KMS-11 (cell line): ENCODE data around the gene PARD3B.

ENCODE experiments used
- H2AFZ ChIP-seq: fragments of 200-600 bp; sonication (generic); 2 replicates; pipeline ENCODE4 v1.6.1; 2016; ENCODE audit warnings: antibody characterized with exemption, mixed run types, low read depth
- H3K27ac ChIP-seq: fragments of 200-600 bp; sonication (generic); 2 replicates; pipeline ENCODE4 v1.6.1; 2016; ENCODE audit warnings: mild to moderate bottlenecking, mixed run types
- H3K27me3 ChIP-seq: fragments of 200-600 bp; sonication (generic); 2 replicates; pipeline ENCODE4 v1.6.1; 2017; ENCODE audit warnings: mild to moderate bottlenecking, low read depth, mixed run types, moderate library complexity; ENCODE audit not compliant: insufficient read depth
- H3K36me3 ChIP-seq: fragments of 200-600 bp; sonication (generic); 2 replicates; pipeline ENCODE4 v1.6.1; 2017; ENCODE audit warnings: mild to moderate bottlenecking, mixed run types; ENCODE audit not compliant: insufficient read depth
- H3K4me1 ChIP-seq: fragments of 200-600 bp; sonication (generic); 2 replicates; pipeline ENCODE4 v1.6.1; 2016; ENCODE audit warnings: mild to moderate bottlenecking, low read depth, mixed run types; ENCODE audit not compliant: poor library complexity, severe bottlenecking
- H3K4me2 ChIP-seq: fragments of 200-600 bp; sonication (generic); 2 replicates; pipeline ENCODE4 v1.7.0; 2016; ENCODE audit warnings: mild to moderate bottlenecking, mixed run types
- H3K4me3 ChIP-seq: fragments of 200-600 bp; sonication (generic); IDR thresholded peaks from 2 replicates; pipeline ENCODE4 v1.6.1; 2017; ENCODE audit warnings: low read depth, low read length, mixed read lengths; ENCODE audit not compliant: insufficient read depth
- H3K79me2 ChIP-seq: fragments of 200-600 bp; sonication (generic); 2 replicates; pipeline ENCODE4 v1.6.1; 2016; ENCODE audit warnings: low read depth, mixed run types; ENCODE audit not compliant: insufficient read depth
- H3K9ac ChIP-seq: fragments of 200-600 bp; sonication (generic); 2 replicates; pipeline ENCODE4 v1.6.1; 2016; ENCODE audit warnings: mild to moderate bottlenecking, mixed run types
- H4K20me1 ChIP-seq: fragments of 200-600 bp; sonication (generic); 2 replicates; pipeline ENCODE4 v1.6.1; 2016; ENCODE audit warnings: mild to moderate bottlenecking, mixed run types; ENCODE audit not compliant: insufficient read depth
- CTCF ChIP-seq: fragments of 200-600 bp; sonication (generic); conservative IDR thresholded peaks from 2 replicates; pipeline ENCODE4 v1.6.1; 2017; ENCODE audit warnings: low read depth, mild to moderate bottlenecking, antibody characterized with exemption, low read length, moderate library complexity, mixed read lengths

The PARD3B gene

DNA sequence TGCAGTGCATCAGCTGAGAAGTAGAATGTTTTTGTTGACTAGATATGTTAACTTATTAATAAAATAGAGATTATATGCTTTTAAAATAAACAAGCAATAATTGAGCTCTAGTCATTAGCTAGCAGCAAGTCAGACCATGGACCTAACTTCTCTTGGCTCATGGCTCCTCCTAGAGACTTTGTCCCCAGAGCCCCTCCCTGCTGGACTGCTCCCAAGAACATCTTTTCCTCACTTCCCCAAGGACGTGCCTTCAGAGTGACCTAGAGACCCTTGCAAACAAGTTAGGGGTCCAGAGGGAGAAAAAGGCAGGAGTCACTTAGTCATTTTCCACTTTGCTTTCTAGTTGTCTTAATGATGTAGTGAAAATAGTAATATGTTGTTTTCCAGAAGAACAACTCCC lies 824.5 kb downstream of the PARD3B start:
- Histone ChIP-seq H3K27ac (no peak overlapping the region), H3K27me3 (no peaks in the 10 kb centered on the region), H3K4me3 (no peak overlapping the region), H2AFZ (no peak overlapping the region), H3K9ac (no peak overlapping the region), H4K20me1 (no peaks in the 10 kb centered on the region), H3K4me2 (no peak overlapping the region), H3K36me3 (no peaks in the 10 kb centered on the region), H3K4me1 (no peaks in the 10 kb centered on the region), H3K79me2 (no peaks in the 10 kb centered on the region)
- TF ChIP-seq CTCF, result no peak

DNA sequence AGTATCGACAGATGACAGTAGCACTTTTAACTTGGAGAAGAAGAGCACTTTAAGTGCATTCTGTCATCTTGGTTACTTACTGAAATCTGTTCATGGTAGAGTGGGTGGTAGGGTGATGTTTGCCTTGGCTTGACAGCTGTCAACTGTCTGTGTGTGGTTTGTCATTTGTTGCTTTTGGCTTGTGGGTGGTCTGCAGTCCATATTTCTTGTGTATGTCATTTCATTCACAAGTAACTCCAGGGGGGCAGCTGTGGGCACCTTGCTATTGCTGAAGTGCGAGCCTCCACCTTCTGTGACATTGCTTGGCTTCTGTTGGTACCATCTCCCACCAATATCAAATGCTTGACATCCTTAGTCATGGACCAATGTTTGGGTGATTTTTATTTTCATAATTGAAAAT lies 825.5 kb downstream of the PARD3B start:
- Histone ChIP-seq H3K27ac (no peak overlapping the region), H3K4me2 (no peak overlapping the region), H3K27me3 (no peaks in the 10 kb centered on the region), H3K4me1 (no peaks in the 10 kb centered on the region), H3K36me3 (no peaks in the 10 kb centered on the region), H2AFZ (no peak overlapping the region), H3K9ac (no peak overlapping the region), H4K20me1 (no peaks in the 10 kb centered on the region), H3K79me2 (no peaks in the 10 kb centered on the region), H3K4me3 (no peak overlapping the region)
- no peak for TF ChIP-seq CTCF

DNA sequence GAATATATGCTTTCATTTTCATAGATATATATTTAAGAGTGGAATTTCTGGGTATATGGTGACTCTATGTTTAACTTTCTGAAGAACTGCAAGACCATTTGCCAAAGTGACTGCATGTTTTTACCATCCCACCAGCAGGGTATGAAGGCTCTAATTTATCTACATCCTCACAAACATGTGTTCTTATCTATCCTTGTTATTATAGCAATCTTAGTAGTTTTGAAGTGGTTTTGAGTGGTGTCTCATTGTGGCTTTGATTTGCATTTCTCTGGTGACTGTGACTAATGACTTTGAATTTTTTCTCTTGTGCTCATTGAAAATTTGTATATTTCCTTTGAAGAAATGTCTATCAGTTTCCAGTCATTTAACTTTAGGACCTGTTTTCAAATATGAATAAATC lies 826.9 kb downstream of the PARD3B start:
- Histone ChIP-seq H3K27me3 (no peaks in the 10 kb centered on the region), H4K20me1 (no peaks in the 10 kb centered on the region), H3K4me1 (no peaks in the 10 kb centered on the region), H3K4me2 (no peak overlapping the region), H3K9ac (no peak overlapping the region), H3K27ac (no peak overlapping the region), H3K36me3 (no peaks in the 10 kb centered on the region), H3K79me2 (no peaks in the 10 kb centered on the region), H3K4me3 (no peak overlapping the region), H2AFZ (no peak overlapping the region)
- TF ChIP-seq CTCF, result no peak

DNA sequence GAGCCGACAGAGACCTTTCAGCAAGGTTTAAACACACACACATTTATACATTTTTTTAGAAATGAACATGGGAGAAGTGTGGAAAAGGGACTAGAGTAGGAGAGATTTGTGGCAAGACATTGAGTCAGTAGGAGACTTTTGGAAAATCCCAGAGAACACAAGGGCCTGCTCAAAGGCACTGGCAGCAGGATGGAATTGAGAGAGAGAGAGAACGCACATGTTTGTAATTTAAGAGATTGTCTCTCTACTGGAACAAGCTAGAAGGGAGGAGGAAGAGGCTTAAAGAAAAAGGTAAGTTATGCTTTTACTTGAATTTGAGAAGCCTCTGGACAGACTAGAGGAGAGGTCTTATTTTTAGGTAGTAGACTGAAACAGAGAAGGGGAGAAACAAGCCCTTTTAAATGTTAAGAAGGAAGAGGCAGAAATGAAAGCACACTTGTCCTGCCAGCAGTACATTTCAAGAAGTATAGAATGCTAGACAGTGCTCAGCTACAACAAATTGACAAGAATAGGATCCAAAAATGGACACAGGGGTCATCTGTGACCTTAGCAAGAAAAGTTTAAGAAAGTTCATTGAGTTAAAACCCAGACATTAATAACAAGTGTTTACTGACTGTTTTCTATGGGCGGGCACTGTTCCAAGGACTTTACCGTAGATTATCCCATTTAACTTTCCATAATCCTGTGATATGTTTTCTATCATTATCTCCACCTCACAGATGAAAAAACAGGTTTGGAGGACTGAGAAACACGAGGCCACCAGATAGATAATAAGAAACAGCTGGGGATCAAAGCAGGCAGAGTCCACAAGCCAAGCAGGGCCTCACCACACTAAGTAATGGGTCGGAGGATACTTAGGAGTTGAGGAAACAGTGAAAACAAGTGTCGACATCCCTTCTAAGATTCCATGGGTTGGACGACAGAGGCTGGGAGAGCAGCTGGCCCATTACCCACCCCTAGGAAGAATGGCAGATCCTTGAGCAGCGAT lies 830.5 kb downstream of the PARD3B start:
- Histone ChIP-seq H3K27ac (no peak overlapping the region), H3K9ac (no peak overlapping the region), H3K4me2 (no peak overlapping the region), H4K20me1 (no peaks in the 10 kb centered on the region), H3K4me3 (no peak overlapping the region), H3K27me3 (no peaks in the 10 kb centered on the region), H3K79me2 (no peaks in the 10 kb centered on the region), H2AFZ (no peak overlapping the region), H3K36me3 (no peaks in the 10 kb centered on the region), H3K4me1 (no peaks in the 10 kb centered on the region)
- no peak for TF ChIP-seq CTCF
